ENCODE measurements around the gene ZNF613.

Gene ZNF613

DNA sequence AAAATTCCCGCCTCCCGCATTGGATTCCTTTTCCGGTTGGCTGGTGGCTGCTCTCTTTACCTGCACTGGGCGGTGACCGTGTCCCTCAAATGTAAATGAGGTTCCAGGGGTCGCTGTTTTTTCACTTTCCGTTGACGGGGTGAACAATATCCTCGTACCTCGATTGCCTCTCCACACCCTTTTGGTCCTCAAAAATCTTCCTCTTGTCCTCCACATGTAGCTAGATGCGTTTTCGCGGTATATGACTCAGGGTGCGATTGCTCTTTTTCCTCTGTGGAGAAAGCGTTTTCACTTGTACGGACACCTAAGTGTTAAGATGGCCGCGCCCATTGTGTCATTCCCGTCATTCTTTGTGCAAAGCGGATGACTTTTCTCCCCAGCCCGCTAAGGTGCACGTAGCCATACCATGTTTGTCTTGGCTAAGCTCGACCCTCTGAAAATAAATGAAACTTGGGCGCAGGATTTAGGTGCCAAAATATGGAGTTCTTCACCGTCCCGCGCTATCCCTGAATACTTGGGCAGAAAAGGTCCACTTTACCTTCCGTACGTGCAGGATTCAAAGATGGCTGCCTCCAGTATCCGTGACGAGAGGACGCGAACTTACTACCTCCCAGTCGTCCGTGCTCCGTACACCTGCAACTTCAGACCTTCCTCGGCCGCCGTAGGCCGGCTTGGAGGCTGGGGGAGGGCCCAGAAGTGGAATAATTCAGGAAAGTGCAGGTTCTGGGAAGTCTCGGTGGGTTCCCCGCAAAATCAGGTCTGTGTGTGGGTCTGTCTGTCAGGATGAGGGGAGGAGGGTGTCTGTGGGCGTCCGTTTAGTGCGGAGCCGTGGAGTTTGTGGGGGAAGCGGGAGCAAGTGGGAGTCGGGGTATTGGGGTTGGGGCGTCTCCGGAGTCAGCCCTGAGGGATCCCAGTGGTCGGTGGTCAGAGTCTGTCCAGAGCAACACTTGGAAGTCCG lies at the start of gene ZNF613:
Gene ZNF613 (plus strand): TSS at position 689 of the 958 bp plus-strand sequence. CDS start 8,749 bp downstream, outside the sequence.
- TF ChIP-seq, protein P1, sequence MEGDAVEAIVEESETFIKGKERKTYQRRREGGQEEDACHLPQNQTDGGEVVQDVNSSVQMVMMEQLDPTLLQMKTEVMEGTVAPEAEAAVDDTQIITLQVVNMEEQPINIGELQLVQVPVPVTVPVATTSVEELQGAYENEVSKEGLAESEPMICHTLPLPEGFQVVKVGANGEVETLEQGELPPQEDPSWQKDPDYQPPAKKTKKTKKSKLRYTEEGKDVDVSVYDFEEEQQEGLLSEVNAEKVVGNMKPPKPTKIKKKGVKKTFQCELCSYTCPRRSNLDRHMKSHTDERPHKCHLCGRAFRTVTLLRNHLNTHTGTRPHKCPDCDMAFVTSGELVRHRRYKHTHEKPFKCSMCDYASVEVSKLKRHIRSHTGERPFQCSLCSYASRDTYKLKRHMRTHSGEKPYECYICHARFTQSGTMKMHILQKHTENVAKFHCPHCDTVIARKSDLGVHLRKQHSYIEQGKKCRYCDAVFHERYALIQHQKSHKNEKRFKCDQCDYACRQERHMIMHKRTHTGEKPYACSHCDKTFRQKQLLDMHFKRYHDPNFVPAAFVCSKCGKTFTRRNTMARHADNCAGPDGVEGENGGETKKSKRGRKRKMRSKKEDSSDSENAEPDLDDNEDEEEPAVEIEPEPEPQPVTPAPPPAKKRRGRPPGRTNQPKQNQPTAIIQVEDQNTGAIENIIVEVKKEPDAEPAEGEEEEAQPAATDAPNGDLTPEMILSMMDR (IDR thresholded peaks at IDR 0.05; ENCODE audit: extremely low read depth, missing control alignments): no peak
- peak; percentile 87 for DNase-seq (ENCODE audit: low spot score)

DNA sequence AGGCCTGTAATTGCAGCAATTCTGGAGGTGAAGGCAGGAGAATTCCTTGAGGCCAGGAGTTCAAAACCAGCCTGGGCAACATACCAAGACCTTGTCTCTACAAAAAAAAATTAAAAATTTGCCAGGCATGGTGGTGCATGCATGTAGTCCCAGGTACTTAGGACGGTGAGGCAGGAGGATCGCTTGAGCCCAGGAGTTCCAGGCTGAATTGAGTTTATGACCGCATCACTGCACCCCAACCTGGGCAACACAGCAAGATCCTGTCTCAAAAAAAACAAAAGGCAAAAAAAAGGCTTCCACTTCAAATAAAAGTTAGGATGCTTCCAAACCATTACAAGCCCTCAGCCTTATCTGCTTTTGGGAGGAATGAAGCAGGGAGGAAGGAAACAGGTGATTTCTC lies 44.8 kb upstream of the ZNF613 start:
- DNase-seq (ENCODE audit: low spot score): no peak
- TF ChIP-seq, protein P1 (IDR thresholded peaks at IDR 0.05; ENCODE audit: extremely low read depth, missing control alignments): no peak

DNA sequence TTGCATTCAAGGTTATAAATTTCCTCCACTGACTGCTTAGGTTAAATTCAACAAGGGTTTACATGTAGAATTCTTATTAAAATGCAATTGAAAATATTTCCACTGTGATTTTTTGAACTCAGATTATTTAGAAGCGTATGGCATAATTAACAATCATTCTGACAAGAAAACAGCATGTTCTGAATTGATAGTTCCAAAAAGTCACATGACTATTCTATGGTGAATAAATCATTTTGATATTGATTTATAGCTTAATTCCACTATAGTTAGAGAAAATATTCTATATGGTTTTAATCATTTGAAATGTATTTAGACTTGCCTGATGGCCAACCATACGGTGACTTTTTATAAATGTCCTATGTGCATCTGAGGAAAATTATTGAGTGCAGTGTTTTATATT lies 42.6 kb upstream of the ZNF613 start:
- no peak for DNase-seq (ENCODE audit: low spot score)
- TF ChIP-seq, protein P1 (IDR thresholded peaks at IDR 0.05; ENCODE audit: extremely low read depth, missing control alignments): no peak

DNA sequence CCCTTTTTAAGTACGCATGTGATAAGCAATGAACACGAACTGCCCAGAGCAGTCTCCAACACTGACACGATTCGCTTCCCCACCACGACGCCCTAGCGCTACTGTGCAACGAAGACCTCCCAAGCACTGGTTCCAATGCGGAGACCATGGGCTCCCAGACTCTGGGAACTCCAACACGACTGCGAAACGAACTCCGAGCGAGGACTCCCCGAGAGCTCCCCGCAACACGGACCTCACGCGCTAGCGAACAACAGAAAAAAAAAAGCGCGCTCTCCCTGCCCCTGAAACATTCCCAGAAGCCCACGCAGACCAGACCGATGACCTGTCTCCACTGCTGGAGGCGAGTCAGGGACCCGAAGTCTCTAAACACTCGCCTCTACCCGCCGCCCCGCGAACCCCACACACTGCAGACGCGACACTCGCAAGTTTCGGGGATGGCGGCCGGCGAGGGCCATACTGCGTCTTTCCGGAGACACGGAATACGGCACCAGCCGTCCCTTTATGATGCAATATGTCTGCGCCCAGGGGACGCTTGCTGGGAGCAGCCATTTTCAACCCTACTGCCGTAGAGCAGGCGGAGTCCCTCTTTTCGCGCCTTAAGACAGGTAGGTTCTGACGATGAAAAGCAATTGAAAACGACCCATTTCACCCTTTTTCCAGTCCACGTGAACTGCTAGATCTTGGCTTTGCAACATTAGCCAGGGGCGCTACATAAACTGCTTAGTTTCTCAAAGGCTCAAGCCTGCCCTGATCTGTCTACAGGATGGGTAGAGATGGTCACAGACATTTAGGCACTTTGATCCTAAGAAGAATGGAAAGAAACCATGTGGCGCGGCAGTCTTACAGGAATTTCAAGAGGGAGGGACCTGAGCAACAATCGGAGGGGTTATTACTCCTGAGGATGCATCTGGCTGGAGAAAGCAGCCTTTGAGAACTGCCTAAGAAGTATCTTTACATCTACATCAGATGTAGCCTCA lies 39.5 kb upstream of the ZNF613 start, which contains the start of gene ZNF577:
Gene ZNF577 (minus strand): TSS at position 430 of the 977 bp plus-strand sequence. CDS start 7,569 bp downstream, outside the sequence.
- peak; percentile 62 for DNase-seq (ENCODE audit: low spot score)
- TF ChIP-seq, protein P1 (IDR thresholded peaks at IDR 0.05; ENCODE audit: extremely low read depth, missing control alignments): no peak

DNA sequence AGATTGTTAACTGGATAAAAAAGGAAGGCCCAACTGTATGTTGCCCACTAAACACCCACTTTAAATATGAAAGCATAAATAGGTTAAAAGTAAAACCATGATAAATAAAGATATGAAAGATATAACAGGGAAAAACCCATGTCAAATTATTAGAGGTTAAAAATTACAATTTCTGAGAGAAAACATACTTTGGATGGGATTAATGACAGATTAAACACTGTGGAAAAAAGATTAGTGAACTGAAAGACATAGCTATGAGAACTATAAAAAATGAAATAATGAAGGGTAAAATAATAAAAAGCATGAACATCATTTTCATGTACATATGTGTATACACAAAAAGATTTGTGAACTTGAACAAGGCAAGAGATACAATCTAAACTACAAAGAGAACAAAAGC lies 37.3 kb upstream of the ZNF613 start:
- TF ChIP-seq, protein P1 (IDR thresholded peaks at IDR 0.05; ENCODE audit: extremely low read depth, missing control alignments): no peak

DNA sequence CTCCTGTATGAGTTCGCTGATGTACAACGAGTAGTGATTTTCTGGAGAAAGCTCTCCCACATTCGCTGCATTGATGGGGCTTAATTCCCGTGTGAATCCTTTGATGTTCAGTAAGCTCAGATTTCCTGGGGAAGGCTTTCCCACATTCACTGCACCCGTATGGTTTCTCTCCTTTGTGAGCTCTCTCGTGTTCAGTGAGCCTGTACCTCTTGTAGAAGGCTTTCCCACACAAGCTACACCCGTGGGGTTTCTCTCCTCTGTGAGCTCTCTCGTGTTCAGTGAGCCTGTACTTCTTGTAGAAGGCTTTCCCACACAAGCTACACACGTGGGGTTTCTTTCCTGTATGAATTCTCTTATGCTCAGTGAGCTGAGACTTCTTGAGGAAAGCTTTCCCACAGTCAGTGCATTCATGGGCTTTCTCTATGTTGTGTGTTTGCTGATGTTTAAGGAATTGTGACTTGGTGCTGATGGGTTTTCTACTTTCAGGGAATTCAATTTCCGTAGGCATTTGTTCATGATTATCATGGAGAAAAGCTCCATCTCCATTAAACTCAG lies 36.0 kb upstream of the ZNF613 start:
- no peak for DNase-seq (ENCODE audit: low spot score)
- TF ChIP-seq, protein P1 (IDR thresholded peaks at IDR 0.05; ENCODE audit: extremely low read depth, missing control alignments): no peak

More for the DNA sequence above, 37.3 kb upstream of the ZNF613 start:
- DNase-seq (ENCODE audit: low spot score): no peak

Measured in GM20000 (cell line).